Kidney (tissue), 14 donors: Measurements from ENCODE around the gene ST3GAL4. TPM values are rescaled to one million over a fixed set of nuclear protein-coding genes. Genes with fewer than 3 reads are reported as not detected.

Experiments
- DNase-seq, 5 donors: peaks; one replicate each; pipeline ENCODE4 v3.0.0-alpha.2; 2013 to 2020
- FAIRE-seq: peaks from 2 replicates; lab custom pipeline; 2012; peaks lifted over from hg19 to GRCh38; lab: Jason Lieb, UNC
- H3K27ac ChIP-seq, 2 donors: one replicate each; pipeline ENCODE4 v1.7.0; 2013; ENCODE audit warnings: low read depth in 2 of 2, low read length in 2 of 2, inconsistent platforms in 1 of 2
- H3K27me3 ChIP-seq: one replicate; pipeline ENCODE4 v1.7.1; 2013; ENCODE audit warnings: low read length, inconsistent platforms; ENCODE audit not compliant: control insufficient read depth, insufficient read depth
- H3K36me3 ChIP-seq, 3 donors: one replicate each; pipeline versions ENCODE4 v1.7.0 to v1.7.1; 2013; ENCODE audit warnings: low read length in 3 of 3, control low read depth in 1 of 3, inconsistent platforms in 1 of 3; ENCODE audit not compliant: insufficient read depth in 3 of 3, control insufficient read depth in 2 of 3
- H3K4me1 ChIP-seq, 3 donors: one replicate each; pipeline versions ENCODE4 v1.7.0 to v1.7.1; 2013; ENCODE audit warnings: low read length in 3 of 3, inconsistent platforms in 1 of 3, low read depth in 1 of 3; ENCODE audit not compliant: control insufficient read depth in 2 of 3, insufficient read depth in 2 of 3
- H3K4me3 ChIP-seq, 3 donors: one replicate each; pipeline versions ENCODE4 v1.7.0 to v1.8.1; 2013; ENCODE audit warnings: low read length in 3 of 3, control low read depth in 1 of 3, inconsistent platforms in 1 of 3
- H3K9ac ChIP-seq, 3 donors: one replicate each; pipeline versions ENCODE4 v1.7.0 to v1.7.1; 2013; ENCODE audit warnings: low read length in 3 of 3, control low read depth in 1 of 3, inconsistent platforms in 1 of 3
- H3K9me3 ChIP-seq, 3 donors: one replicate each; pipeline versions ENCODE4 v1.7.0 to v1.7.1; 2013; ENCODE audit warnings: low read length in 3 of 3, control low read depth in 1 of 3, inconsistent platforms in 1 of 3; ENCODE audit not compliant: control insufficient read depth in 2 of 3, insufficient read depth in 1 of 3
- CTCF ChIP-seq: IDR thresholded peaks from 3 replicates; pipeline ENCODE4 v1.5.1; 2012; ENCODE audit warnings: mild to moderate bottlenecking, moderate library complexity, borderline replicate concordance; ENCODE audit not compliant: insufficient read depth; ENCODE audit errors: extremely low read depth
- intact Hi-C: fragments of 100-400 bp; cut with DNase I; formaldehyde crosslinking; loops from one replicate; pipeline ENCODE4 v1.11.1; 2022
- polyA plus RNA-seq: library from polyadenylated mRNA; stranded (reverse); fragments of 350-450 nt; fragmentation: Illumina TruSeq; extraction: RNeasy Lipid Tissue Mini Kit (QIAGEN cat#74804); gene quantifications from one replicate; pipeline ENCODE4 v1.2.3, GENCODE V29; 2014; ENCODE audit warnings: low read depth, low replicate concordance; ENCODE audit not compliant: insufficient read depth
- total RNA-seq: library from RNA; stranded (reverse); fragmentation: NEBNext Ultra II Directional; extraction: Animal tissue kit (Norgen Biotek cat#: 25700); gene quantifications from one replicate; pipeline ENCODE4 v1.2.1, GENCODE V29; 2021
- donor health status: control.
- donor health status: control.
- donor health status: control.
- donor health status: control.
- donor health status: control.
- donor health status: DM: yes; HTN: yes; CAD: no.
- donor health status: Normal renal cell carcinoma (clear cell type).

Gene ST3GAL4
- total and polyA plus RNA-seq, 2 donors from 2014 or later, result 27.4 to 72.8 TPM

DNA sequence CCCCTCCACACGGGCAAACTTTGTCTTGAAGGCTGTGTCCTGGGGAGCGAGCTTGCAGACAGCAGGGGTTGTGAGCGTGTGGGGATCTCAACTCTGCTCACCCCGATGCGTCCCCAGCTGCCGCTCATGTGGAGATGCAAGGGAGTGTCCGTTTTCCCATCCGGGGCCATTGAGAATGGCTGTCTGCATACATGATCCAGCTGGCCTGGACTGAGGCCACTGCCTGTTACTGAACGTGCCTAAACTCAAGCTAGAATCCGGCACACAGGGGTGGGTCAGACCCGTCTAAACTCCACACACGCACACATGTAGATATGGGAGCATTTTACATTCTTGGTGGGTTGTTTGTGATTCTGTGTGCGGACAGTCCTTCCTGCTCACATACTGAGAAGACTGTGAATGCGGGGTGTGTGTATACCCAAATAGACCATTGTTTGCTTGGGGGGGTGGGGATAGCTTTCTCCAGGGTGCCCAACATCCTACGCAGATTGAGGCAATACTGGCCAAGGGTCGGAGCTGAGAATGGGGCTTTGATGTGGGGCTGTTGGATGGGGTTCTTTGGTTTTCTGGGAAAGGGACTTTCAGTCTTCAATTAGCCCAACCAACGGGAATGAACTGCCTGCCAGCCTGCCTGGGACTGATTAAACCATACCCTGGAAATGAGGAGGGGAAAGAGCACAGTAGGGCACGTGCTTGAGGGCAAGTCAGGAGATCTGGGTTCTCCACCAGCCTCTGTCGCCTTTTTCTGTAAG, 60.4 kb downstream of the ST3GAL4 start:
- no peak for TF ChIP-seq CTCF
- Histone ChIP-seq H3K27me3 (no peaks in the 10 kb centered on the region), H3K4me1 (peaks cover 0 to 13% (median 5%) of the 10 kb centered on the region in 3 donors), H3K36me3 (peaks cover 0 to 4% (median 0%) of the 10 kb centered on the region in 3 donors), H3K27ac (peak overlapping the region; percentile 45 to 79), H3K9ac (peak overlapping the region in 2 of 3 donors; percentile 21 to 74), H3K4me3 (peak overlapping the region in 2 of 3 donors; percentile 44 to 51), H3K9me3 (no peaks in the 10 kb centered on the region)
- DNase-seq (peak; percentile 65 to 93 (median 75)), FAIRE-seq (no peak)
- intact Hi-C loops, result no loop called here

GRCh38 chr11:126416542-126417090, 61.1 kb downstream of the ST3GAL4 start:
- H3K4me3 ChIP-seq, result peak overlapping the region in 2 of 3 donors; percentile 44 to 51
- intact Hi-C loops, result no loop called here
- DNase-seq, result peak; percentile 89 to 96 (median 93)
- no peak for FAIRE-seq
- peaks cover 0 to 13% (median 5%) of the 10 kb centered on the region in 3 donors for H3K4me1 ChIP-seq
- no peak for TF ChIP-seq CTCF
- H3K36me3 ChIP-seq, result peaks cover 0 to 2% (median 0%) of the 10 kb centered on the region in 3 donors
- H3K9ac ChIP-seq, result peak overlapping the region in 2 of 3 donors; percentile 21 to 74
- no peaks in the 10 kb centered on the region for H3K27me3 ChIP-seq
- peak overlapping the region; percentile 45 to 79 for H3K27ac ChIP-seq
- no peaks in the 10 kb centered on the region for H3K9me3 ChIP-seq

GRCh38 chr11:126417091-126417862, 61.8 kb downstream of the ST3GAL4 start:
- Histone ChIP-seq H3K36me3 (peaks cover 0 to 2% (median 0%) of the 10 kb centered on the region in 3 donors), H3K4me3 (peak overlapping the region in 1 of 3 donors; percentile 51), H3K27me3 (no peaks in the 10 kb centered on the region), H3K4me1 (peaks cover 0 to 13% (median 5%) of the 10 kb centered on the region in 3 donors), H3K27ac (peak overlapping the region; percentile 45 to 79), H3K9me3 (no peaks in the 10 kb centered on the region), H3K9ac (no peak overlapping the region)
- no peak for DNase-seq
- intact Hi-C loops, result no loop called here
- no peak for FAIRE-seq
- TF ChIP-seq CTCF, result no peak
